DMS53 (cell line): ENCODE measurements around the gene SS18L1.
"Not testable (repeated sequence)": the region's sequence is repeated elsewhere in the genome, so short reads cannot be mapped to it uniquely, and the experiment has no call there.

Source experiments
- DNase-seq: peaks from one replicate; lab custom pipeline; 2025; lab: John Stamatoyannopoulos, UW

SS18L1 gene

DNA sequence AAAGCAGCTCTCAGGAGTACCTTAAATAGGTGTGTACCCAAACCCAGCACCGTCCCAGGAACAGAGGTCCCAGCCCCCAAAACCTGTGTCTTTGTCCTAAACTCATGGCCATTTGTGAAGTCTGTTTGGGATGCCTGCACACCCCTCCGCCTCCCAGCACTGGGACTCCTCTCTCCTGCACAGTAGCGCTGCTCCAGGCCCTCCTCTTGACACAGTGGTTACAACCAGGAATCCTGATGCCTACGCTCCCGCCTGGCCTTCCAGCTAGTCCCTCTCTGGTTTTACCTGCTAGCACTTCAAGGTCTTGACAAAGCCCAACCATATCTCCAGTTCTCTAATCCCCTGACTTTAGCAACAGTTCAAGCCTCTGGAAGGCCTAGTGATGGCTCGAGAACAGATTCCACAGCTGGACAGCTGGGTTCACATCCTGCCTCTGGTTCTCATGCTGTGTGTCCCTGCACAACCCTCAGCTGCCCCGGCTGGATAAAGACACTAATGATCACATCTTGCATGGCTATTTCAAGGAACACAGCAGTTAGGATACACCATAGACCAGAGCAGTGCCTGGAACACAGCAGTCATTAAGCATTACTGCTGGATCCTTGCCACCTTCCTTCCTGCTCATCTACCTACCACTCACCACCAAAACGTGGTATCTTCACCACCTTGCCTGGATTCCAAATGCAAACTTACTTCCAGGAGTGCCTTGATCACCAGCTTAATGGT, 5.9 kb upstream of the SS18L1 start:
- DNase-seq, result no peak

DNA sequence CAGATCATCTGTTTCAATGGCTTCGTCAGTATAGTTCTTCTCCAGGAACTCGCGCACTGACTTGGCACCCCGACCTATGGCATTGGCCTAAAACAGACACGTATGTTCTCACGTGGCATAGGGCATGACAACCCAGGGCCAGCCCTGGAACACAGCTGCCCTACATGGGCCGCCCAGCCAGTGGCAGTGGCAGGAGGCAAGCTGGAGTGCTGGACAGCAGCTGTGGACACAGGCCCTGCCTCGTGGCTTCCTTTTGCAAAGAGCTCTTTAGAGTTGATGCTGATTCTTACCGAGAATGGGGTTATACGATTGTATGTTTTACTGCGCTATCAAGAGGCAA, 5.4 kb upstream of the SS18L1 start:
- no peak for DNase-seq

DNA sequence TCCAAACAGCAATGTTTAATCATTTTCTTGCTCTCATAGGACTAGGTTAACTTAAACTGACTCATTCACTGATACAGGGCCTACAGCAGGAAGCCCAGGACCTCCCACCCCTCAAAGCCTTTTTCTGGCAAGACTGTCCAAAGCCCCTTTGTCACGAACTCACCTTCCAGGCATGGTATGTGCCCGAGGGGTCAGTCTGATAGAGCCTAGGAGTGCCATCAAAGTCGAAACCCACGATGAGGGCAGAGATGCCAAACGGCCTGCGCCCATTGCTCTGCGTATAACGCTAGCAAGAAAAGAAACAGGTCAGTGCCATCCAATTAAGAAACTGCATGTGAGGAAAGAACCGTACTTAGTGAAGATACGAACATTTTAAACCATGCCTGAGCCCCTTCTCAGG, 4.7 kb upstream of the SS18L1 start:
- no peak for DNase-seq

DNA sequence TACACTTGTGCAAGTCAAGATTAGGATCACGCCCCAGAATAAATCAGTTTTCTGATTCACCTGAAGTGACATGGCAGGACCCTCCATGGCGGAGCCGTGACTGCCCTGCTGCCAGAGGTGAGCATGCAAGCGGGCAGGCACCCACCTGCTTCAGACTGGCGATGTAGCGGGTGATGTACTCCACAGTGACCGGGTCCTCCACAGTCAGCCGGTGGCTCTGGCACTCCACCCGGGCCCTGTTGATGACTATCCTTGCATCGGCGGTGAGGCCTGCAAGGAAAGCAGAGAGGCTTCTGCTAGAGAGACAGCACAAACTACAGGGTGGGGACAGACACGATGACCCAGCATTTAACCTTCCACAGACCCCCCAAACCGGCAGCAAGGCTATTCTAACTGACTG, 3.9 kb upstream of the SS18L1 start:
- no peak for DNase-seq

DNA sequence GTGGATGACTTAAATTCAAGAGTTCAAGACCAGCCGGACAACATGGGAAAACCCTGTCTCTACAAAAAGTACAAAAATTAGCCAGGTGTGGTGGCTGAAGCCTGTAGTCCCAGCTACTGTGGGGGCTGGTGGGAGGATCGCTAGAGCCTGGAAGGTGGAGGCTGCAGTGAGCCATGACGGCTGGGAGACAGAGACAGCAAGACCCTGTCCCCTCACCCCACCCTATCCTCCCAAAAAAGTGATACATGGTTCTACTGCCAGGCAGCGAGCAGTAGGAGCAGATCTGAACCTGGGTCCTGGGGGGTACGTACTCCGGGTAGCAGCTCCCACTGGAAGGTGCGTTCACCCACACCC, 2.5 kb upstream of the SS18L1 start:
- DNase-seq, result no peak

DNA sequence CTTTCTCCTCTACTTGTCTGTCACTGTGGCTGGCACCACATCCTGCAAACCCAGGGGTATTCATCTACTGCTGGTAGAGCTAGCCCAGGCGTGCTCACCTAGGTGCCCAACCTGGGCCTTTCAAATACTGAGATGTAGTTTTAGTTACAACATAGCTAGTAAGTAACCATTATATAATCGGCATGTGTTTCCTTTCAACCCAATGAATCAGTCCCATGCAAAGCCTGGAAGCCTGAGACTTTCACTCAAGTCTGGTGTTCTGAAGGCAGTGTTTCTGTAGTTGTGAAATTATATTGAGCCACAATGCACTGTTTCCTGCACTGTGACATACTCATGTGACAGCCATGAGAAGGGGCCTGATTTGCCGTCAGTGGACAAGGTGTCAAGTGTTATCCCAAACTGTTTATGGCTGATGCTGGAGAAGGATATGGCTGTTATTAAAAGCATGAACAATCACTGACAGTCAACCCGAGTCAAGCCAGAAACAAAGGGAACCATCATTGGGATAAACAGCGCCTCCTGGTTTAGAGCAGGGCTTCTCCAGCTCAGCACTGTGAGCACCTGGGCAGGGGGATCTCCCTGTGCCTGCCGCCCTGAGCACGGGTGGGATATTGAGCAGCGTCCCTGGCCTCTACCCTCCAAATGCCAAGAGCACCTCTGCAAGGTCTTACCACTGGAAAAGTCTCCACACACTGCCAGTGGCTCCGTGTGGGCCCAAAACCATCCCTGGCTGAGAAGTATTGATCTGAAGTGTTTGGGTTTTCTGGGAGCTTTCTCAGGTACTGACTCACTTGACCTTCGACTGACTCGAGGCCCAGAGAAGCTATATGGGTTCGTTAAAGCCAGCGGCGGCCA, 1.9 kb upstream of the SS18L1 start:
- DNase-seq, result peak; percentile 50

DNA sequence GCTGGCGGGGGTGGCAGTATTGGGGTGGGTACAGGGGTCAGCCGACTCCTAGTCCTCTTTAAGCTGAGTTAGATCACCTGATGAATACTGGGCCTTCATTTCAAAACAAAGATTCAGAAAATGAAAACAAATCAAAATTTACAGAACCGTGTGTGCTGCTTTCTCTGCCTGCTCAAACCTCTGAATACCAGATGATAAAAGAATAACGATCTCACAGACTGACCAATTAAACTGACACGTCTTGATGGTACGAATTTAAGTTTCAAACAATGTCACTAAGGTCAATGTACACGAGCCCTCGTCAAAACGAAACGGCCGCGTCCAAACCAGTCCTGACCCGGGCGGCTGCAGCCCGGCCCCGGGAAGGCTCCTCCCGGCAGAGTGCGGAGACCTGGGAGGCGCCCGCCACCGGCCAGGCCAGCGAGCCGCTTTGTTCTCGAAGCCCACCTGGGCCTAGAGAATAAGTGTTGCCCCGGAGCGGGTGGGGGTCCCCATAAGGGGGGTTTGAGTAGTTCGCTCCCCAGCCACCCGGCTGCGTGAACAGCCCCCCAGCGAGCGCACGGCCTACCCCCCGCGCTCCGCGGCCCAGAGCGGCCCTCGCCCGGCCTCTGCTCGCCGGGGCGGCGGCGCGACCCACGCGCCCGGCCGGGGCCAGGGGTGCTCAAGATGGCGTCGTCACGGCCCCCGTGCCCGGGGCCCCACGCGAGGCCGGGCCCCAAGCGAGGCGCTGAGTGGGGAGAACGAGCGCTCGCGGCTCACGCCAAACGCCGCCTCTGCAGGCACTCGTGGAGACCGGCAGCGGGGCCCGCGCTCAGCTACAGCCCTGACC, 1.1 kb upstream of the SS18L1 start:
- DNase-seq, result peak; percentile 55

DNA sequence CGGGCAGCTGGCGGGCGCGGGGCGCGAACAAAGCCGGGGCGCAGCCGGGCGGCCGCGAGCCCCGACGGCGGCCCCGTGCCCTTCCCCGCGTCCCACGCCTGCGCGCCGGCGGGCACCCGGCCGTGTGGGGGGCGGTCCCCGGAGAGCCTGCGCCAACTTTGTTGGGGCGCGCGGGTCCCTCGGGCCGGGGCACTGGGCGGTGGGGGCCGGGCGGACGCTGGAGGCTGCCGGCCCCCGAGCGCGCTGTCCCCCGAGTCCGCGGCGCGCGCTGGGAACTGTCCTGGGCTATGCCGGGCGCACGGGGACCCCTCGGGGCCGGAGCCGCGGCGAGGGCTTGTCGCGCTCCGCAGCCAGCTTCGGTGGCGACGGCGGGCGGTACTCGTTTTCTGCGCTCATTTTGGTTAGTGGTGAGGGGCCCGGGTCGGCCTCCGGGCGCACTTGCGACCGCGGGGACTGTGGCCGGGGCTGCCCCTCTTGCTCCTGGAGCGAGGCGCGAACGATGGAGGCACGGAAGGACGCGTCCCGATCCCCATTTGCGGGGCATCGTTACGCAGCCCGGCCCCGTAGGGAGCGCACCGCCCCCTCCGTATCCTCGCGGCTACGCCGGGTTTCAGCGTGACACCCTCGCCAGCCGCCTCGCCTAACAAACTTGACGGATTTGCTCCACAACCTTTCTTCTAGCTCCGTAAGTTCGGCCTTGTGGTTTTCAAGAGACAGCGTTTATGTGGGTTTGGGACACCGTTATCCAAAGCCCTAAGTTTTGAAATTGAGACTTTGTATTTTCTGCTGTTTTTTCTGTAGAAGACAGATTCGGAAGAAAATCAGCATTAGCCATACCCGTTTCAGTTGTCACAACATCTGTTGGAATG, 622 bp downstream of the SS18L1 start:
- peak; percentile 79 for DNase-seq

DNA sequence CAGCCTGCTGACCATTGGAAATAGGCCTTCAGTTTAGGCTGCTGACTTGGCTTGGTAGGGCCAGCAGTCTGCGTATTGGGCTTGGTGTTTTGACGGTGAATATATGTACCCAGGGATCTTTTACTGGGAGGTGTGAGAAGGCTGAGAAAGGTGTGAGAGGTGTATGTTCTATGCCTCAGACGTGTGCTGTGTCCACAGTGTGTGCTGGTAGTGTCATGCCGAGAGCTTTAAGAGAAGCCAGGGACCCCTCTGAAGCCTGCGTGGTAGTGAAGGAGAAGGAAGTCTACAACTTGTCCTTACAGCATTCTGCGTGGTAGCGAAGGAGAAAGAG, 2.1 kb downstream of the SS18L1 start:
- DNase-seq, result no peak

DNA sequence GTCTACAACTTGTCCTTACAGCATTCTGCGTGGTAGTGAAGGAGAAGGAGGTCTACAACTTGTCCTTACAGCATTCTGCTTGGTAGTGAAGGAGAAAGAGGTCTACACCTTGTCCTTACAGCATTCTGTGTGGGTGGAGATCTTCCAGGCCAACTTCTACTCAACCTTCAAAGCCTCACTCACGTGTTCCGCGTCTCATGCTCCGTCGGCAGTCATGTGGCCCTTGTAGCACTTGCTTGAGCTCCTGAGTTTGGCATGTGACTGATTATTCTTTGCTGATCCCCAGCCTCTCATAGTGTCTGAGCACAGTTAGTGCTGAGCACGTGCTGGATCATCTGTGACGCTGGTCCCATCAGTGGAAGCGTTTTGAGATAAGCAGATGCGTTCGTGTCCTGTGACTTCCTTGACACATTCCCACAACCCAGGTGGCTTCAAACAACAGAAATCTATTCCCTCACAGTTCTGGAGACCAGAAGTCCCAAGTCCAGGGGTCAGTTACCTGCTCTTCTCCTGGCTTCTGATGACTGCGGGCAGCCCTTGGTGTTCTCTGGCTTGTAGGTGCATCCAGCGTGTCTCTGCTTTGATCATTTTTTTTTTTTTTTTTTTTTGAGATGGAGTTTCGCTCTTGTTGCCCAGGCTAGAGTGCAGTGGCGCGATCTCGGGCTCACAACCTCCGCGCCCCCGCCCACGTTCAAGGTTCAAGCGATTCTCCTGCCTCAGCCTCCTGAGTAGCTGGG, 2.6 kb downstream of the SS18L1 start:
- DNase-seq, result no peak

DNA sequence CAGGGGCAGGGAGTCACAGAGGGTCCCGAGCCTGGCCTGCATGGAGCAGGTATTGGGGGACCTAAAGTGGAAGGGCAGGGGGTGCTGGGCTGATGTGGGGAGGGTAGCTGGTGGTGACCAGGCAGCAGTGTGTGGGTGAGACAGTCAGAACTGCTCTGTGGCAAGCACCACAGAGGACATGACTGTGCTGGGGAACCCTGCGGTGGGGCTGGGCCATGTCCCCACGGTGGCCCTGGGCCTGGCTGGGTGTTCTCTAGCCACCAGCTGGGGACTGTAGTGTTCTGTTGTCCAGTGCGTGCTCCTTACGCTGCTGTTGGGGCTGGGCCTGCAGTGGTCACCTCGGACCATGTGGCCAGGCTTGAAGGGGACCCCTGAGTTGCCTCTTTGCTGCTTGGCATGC, 3.6 kb downstream of the SS18L1 start:
- no peak for DNase-seq

DNA sequence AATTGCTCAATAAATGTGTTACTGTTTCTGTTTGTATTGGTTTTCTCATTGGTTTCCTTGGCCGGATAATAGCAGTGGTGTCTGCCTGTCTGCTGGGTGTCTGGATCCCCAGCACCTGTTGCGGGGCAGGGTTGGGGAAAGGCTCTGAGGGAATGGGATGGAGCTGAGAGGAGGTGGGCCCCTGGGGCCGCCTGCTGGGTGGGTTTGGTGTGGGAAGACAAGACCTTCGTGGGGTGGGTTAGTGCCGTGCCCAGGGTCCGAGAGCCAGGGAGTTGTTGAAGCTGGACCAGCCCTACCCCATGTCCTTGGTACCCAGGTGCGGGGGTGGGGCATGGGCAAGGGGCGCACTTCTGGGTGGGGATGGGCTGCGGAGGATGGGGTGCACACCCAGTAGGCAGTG, 4.0 kb downstream of the SS18L1 start:
- no peak for DNase-seq

DNA sequence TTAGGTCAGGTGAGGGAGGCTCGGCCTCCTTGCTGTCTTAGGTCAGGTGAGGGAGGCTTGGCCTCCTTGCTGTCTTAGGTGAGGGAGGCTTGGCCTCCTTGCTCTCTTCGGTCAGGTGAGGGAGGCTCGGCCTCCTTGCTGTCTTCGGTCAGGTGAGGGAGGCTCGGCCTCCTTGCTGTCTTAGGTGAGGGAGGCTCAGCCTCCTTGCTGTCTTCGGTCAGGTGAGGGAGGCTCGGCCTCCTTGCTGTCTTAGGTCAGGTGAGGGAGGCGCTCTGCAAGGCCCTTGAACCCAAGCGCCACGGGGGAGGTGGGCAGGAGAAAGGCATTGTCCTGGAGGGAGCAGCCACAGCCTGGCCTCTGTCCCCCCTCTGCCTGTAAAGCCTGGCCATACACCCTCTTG, 4.8 kb downstream of the SS18L1 start:
- not testable (repeated sequence) for DNase-seq

DNA sequence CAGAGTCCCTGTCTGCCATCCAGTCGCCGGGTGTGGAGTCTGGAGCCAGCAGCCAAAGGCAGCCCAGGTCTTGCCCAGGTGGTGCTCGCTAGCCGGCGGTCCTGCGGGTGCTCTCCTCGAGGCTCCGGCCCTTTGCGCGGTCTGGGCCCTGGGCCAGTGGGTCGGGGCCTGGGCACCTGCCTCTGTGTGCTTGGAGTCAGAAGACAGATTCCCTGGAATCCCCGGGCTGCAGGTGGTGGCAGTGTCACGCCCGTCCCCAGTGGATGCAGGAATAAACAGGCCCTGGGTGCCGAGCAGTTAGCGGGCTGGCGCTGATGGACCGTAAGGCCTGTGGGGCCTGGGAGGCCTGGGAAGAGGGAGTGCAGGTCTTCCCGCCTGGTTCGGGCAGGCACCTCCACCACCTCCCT, 5.3 kb downstream of the SS18L1 start:
- DNase-seq, result no peak

DNA sequence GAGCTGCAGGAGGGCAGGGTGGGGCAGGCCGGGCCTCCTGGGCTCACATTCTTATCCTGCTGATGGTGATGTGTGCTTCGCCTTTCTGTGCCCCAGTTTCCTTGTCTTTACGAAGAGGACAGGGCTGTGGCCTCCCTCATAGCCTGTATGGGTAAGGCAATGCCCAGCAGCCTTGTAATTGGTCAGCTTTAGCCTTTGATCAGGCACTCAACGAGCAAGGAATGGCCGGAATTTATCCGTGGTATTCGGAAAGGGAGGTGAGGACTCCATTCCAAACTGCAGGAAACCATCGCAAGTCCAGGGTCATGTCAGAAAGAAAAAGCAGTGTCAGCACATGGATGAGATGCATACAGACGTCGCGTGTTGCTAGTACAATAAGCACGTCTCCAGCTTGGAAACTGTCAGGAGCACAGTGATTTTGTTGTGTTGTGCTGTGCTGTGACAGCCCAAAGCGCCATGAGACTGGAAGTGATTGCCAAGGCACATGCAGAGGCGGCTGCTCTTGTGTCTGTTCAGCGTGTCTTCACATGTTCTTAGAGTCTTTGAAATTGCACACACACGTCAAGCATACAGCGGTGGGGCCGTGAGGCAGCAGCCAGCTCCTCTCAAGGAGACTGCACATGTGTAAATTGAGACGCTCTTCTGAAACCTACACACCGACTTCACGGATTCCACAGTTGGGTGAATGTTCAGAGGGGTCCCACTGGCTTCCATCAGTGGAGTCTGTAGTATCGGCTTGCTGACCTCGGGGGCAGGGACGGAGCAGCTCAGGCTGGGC, 6.2 kb downstream of the SS18L1 start:
- DNase-seq, result no peak

DNA sequence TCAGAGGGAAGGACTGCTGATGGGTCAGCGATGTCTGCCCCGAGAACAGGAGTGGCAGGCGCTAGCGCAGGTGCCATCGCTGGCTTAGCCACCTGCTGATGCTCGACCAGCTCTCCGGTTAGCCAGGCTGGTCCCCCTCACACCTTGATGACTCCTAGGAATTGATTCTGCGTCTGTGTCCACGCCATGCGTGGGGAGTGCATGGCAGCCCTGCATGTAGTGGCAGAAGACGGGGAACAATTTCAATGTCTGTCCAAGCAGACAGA, 6.7 kb downstream of the SS18L1 start:
- no peak for DNase-seq

DNA sequence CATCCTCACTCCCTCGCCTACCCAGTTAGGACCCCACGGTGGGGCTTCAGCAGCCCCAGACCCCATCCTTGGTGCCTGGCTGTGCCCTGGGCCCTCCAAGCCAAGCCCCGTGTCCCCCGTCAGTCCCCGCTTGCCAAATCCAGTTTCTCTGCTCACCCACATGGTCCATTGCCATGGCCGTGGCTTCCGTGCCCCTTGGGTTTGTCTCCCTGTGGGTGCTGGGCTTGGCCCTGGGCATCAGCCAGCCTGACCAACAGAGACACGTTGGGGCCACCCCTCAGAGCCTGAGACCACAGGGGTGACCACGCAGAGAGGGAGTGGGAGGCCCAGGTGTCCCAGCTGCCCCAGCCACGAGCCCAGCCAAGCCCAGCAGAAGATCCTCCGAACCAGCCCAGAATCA, 7.7 kb downstream of the SS18L1 start:
- no peak for DNase-seq

DNA sequence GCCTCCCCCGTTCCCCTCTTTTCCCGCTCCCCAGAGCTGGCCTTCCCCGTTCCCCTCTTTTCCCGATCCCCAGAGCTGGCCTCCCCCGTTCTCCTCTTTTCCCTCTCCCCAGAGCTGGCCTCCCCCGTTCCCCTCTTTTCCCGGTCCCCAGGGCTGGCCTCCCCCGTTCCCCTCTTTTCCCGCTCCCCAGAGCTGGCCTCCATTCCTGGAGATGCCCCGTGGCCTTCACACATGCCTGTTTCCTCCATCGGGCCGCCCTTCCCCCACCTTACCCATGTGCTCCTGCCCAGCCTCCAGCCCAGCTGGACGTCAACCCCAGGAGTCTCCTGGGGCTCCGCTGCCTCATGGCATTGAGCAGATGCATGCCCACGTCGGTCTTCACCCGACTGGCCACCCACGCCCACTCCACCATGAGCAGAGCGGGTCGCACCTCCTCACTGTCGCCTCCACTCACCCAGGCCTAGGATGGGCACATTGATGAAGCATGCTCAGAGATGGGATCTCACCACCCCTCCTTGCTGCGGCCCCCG, 8.3 kb downstream of the SS18L1 start:
- DNase-seq, result no peak

DNA sequence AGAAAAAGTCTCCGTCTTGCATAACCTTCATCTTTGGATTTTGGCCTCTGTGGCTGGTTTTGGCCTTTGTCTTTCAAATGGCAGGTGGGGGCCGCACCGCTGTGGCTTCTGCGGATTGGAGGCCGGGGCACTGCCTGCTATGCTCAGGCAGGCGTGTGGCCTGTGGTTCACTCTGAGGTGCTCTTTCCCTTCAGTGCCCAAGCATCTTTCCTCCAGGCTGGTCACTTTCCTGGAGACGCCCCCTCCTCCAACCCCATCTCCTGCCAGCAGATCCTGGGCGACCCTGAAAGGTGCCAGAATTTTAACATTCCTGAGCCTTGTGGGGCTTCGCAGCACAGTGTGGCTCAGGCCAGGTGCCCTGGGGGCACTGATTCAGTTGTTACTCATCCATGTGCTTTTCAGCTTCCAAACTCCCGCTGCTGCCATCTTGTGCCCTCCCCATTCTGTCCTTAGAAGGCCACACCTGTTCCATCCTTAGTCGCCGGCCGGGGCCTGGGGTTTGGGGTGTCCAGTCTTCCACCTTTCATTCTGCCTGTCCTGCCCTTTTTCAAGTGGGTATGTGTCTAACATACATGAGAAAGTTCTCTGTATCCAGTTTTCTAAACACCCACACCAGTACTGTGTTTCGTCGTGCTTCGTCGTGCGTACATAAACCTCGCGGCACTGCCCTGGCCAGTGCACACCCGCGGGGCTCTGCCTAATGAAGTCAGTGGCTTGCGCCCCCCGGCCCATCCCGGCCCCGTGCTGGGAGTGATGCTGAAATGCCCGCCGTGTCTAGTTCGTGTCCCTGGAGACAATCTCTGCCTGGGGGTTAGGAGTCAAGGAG, 12.1 kb downstream of the SS18L1 start:
- no peak for DNase-seq

DNA sequence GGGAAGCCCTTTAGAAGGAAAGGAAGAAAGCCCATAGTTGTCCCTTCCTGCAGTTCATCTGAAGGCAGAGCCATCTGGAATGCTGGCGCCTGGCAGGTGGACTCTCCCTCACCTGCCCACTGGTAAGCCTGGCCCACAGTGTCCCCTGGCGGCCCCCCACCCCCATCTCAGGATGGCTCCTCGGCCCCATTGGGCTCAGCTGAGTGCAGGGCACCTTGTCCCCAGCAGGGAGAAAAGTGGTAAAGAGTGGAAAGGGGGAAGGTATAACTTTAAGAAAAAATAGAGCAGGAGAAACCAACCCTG, 12.6 kb downstream of the SS18L1 start:
- no peak for DNase-seq
